Right lobe of liver (tissue), 4 donors: Measurements from ENCODE around the gene PHF3.
A peak's percentile ranks its signal among the peaks of the same experiment; 100 is the strongest.

Source experiments
- POLR2A ChIP-seq: fragments of 450-650 bp; IDR thresholded peaks from one replicate; pipeline ENCODE4 v1.6.1; 2017; ENCODE audit warnings: antibody characterized with exemption, mild to moderate bottlenecking
- TF ChIP-seq, protein P1 (sequence below), 4 donors: fragments of 200-600 bp in 3 of 4; fragments of 450-650 bp in 1 of 4; IDR thresholded peaks; one replicate each; pipeline versions ENCODE4 v1.5.1 to v1.8.0; 2016 to 2022; ENCODE audit warnings: antibody characterized with exemption in 4 of 4, mild to moderate bottlenecking in 2 of 4
- donor health status: DM: no; HTN: no; CAD: no.
- donor health status: DM: no; HTN: no; CAD: no.
- donor health status: DM: no; HTN: yes; CAD: no.

DNA sequence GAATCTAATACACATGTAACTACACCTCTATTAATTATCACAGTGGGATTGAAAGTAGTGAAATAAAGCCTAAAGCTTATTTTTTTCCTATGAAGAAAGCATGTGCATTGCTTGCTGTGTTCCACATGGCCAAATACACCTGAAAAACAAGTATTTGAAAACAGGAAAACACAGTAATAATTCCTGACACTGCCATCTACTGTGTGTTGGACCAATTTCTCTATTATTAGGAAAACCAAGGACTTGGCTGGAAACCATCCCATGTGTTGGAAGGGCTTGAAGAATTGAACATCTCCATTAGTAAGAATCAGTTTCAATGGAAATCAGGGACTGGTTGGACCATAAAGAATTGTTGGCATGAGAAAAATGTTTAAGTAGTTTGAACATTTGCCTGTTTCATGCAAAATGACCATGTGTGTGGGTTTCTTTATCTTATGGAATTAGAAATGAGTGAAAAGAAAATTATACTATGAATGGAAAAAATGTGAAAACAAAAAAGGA, 124.1 kb downstream of the PHF3 start:
- TF ChIP-seq, protein P1, sequence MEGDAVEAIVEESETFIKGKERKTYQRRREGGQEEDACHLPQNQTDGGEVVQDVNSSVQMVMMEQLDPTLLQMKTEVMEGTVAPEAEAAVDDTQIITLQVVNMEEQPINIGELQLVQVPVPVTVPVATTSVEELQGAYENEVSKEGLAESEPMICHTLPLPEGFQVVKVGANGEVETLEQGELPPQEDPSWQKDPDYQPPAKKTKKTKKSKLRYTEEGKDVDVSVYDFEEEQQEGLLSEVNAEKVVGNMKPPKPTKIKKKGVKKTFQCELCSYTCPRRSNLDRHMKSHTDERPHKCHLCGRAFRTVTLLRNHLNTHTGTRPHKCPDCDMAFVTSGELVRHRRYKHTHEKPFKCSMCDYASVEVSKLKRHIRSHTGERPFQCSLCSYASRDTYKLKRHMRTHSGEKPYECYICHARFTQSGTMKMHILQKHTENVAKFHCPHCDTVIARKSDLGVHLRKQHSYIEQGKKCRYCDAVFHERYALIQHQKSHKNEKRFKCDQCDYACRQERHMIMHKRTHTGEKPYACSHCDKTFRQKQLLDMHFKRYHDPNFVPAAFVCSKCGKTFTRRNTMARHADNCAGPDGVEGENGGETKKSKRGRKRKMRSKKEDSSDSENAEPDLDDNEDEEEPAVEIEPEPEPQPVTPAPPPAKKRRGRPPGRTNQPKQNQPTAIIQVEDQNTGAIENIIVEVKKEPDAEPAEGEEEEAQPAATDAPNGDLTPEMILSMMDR (IDR thresholded peaks at IDR 0.05), result peak; percentile 9 to 33 (median 22)
- TF ChIP-seq POLR2A, result no peak
